ENCODE data around the gene PGM3. TPM values are rescaled to one million over a fixed set of nuclear protein-coding genes. Genes with fewer than 3 reads are reported as not detected.

Gene PGM3
- polyA plus RNA-seq, 3 donors, result 4.0 to 4.8 (median 4.6) TPM

GRCh38 chr6:83117802-83118201 is 75.3 kb downstream of the PGM3 start:
- Histone ChIP-seq H3K4me2 (replicated peaks; ENCODE audit: extremely low read depth, low read length, poor library complexity, severe bottlenecking) (no peak overlapping the region), H3K79me2 (ENCODE audit: insufficient read depth, low read length) (no peaks in the 10 kb centered on the region), H3K9ac (ENCODE audit: insufficient read depth, low read length, poor library complexity, severe bottlenecking) (no peak overlapping the region), H3K9me3 (replicated peaks in 1 of 2; ENCODE audit: control insufficient read depth in 1 of 2, insufficient read depth in 1 of 2, low read length in 2 of 2) (no peaks in the 10 kb centered on the region), H3K27me3 (ENCODE audit: control insufficient read depth in 2 of 2, insufficient read depth in 2 of 2, low read length in 2 of 2) (no peaks in the 10 kb centered on the region), H2AFZ (ENCODE audit: insufficient read depth, low read depth, low read length, poor library complexity, severe bottlenecking) (no peak overlapping the region), H3K27ac (ENCODE audit: low read depth in 1 of 2, low read length in 2 of 2) (peak overlapping the region in 1 of 2 donors; percentile 2), H3K4me3 (replicated peaks in 1 of 3; ENCODE audit: low read depth in 2 of 3, low read length in 3 of 3) (no peak overlapping the region), H4K20me1 (ENCODE audit: insufficient read depth, low read length) (no peaks in the 10 kb centered on the region), H3K4me1 (ENCODE audit: control insufficient read depth in 1 of 2, insufficient read depth in 2 of 2, low read length in 2 of 2) (peaks cover 0 to 6% of the 10 kb centered on the region in 2 donors), H3K36me3 (replicated peaks in 1 of 2; ENCODE audit: control insufficient read depth in 1 of 2, insufficient read depth in 2 of 2, low read length in 2 of 2) (peaks cover 35 to 53% of the 10 kb centered on the region in 2 donors)
- Mint-ChIP-seq H3K4me3 (no peak overlapping the region), H3K4me1 (peaks cover 9% of the 10 kb centered on the region), H3K36me3 (peaks cover 22 to 36% of the 10 kb centered on the region in 2 donors), H3K27ac (no peak overlapping the region), H3K27me3 (ENCODE audit: low read depth in 3 of 3) (peaks cover 0 to 2% (median 0%) of the 10 kb centered on the region in 3 donors), H3K9me3 (no peaks in the 10 kb centered on the region)
- intact Hi-C loops (cut with micrococcal nuclease), result no loop called here
- WGBS (ENCODE audit: insufficient coverage), result no CpG with 5 or more reads among the region's 1 CpG
- DNase-seq, result no peak
- no peak for TF ChIP-seq CTCF (IDR thresholded peaks at IDR 0.05)

Other genes starting within 250 kb of the PGM3 start
- gene UBE3D, start 127.4 kb downstream of the PGM3 start, polyA plus RNA-seq, result 1 to 10 TPM in 2 of 3 donors, under 1 TPM in 1; 0.61 to 1.7 (median 1.1) TPM
- 1 to 10 TPM; 2.1 to 8.9 (median 2.5) TPM for gene DOP1A, start 125.6 kb downstream of the PGM3 start, polyA plus RNA-seq
- gene RWDD2A, start 92 bp upstream of the PGM3 start, polyA plus RNA-seq, result 1 to 10 TPM in 2 of 3 donors, under 1 TPM in 1; 0.77 to 1.2 (median 1.1) TPM
- gene ME1, start 237.8 kb upstream of the PGM3 start, polyA plus RNA-seq, result 1 to 10 TPM; 1.3 to 4.0 (median 2.1) TPM

Data from CD14-positive monocyte (primary cell).